ENCODE results near the gene TGM3. TPM values are rescaled to one million over a fixed set of nuclear protein-coding genes. Genes with fewer than 3 reads are reported as not detected.

The TGM3 gene
- total and polyA plus RNA-seq, 2 of the 4 experiments (the other 2 are of a cell fraction) = not detected

DNA sequence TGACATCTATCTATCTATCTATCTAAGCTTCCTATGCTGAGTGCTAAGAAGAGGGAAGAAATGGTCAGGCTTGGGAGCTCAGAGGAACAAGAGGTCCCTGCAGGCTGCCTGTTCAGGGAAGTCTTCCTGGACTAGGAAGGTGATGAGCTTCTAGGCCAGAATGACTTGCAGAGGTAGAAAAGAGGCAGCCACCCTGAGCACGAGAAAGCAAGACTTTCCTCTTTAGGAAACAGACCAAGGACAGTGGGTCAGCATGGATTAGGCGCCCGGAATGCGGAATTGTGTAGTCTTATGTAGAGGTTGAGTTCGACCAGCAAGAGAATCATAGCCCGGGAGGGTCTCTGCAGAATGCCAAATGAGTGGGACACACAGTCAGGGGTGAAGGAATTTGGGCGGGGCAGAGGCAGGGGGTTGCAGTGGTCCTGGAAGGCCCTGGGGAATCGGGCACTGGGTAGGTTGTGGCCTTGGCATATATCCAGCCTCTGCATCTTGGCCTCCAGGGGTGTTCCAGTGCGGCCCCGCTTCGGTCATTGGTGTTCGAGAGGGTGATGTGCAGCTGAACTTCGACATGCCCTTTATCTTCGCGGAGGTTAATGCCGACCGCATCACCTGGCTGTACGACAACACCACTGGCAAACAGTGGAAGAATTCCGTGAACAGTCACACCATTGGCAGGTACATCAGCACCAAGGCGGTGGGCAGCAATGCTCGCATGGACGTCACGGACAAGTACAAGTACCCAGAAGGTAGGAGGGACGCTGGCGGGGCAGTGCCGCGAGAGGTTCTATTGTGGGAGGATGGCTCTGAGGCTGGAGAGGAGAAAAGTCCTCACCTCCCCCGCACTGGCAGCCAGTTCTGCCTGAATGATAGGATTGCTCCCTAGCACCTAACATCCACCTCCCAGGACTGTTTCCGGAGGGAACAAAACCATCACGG, 32.1 kb downstream of the TGM3 start:
- H2BK5ac ChIP-seq (ENCODE audit: low read depth, low read length, poor library complexity, severe bottlenecking) = no peak overlapping the region
- H4K91ac ChIP-seq (ENCODE audit: insufficient read depth, low read depth, low read length) = no peak overlapping the region
- H4K8ac ChIP-seq (ENCODE audit: low read depth in 2 of 2, low read length in 2 of 2) = no peak overlapping the region
- no peak overlapping the region for H3K4me3 ChIP-seq (ENCODE audit: insufficient read depth, low read depth, low read length)
- no peak overlapping the region for H3K4ac ChIP-seq (ENCODE audit: low read depth, low read length)
- in situ Hi-C loops (cut with MboI; ENCODE audit: low sequenced_read_pairs) = no loop called here
- no peak overlapping the region for H2BK15ac ChIP-seq (ENCODE audit: low read depth, low read length)
- H3K4me1 ChIP-seq (ENCODE audit: control insufficient read depth, insufficient read depth, low read length) = no peaks in the 10 kb centered on the region
- H4K5ac ChIP-seq (ENCODE audit: low read depth, low read length) = no peak overlapping the region
- no peak overlapping the region for H2BK20ac ChIP-seq (ENCODE audit: low read depth, low read length)
- no peaks in the 10 kb centered on the region for H3K9me1 ChIP-seq (ENCODE audit: insufficient read depth, low read length)
- H3K27ac ChIP-seq (ENCODE audit: insufficient read depth, low read length) = no peak overlapping the region
- intact Hi-C loops (cut with micrococcal nuclease) = no loop called here
- no peak overlapping the region for H2BK120ac ChIP-seq (ENCODE audit: low read depth, low read length)
- ATAC-seq (ENCODE audit: low read depth) (no peak), DNase-seq (no peak)
- H2AK5ac ChIP-seq (ENCODE audit: low read depth, low read length) = no peak overlapping the region
- dilution Hi-C loops (cut with HindIII; ENCODE audit: low sequenced_read_pairs, unreplicated experiment) = no loop called here
- no peak overlapping the region for H3K18ac ChIP-seq (ENCODE audit: low read depth, low read length)
- H3K9me3 ChIP-seq (ENCODE audit: control insufficient read depth, insufficient read depth, low read length) = no peaks in the 10 kb centered on the region
- WGBS, 2 experiments (ENCODE audit: extremely low coverage in 2 of 2, insufficient read length in 1 of 2) = 75% methylated on average over 16 of the region's 30 CpGs; no CpG with 5 or more reads in 1 of the 2 experiments
- CTCF ChIA-PET = no interaction called here
- POLR2A ChIA-PET (ENCODE audit: unreplicated experiment) = no interaction called here
- no peaks in the 10 kb centered on the region for H3K36me3 ChIP-seq (ENCODE audit: control insufficient read depth, insufficient read depth, low read length)
- peak overlapping the region; percentile 58 for H2AFZ ChIP-seq (replicated peaks; ENCODE audit: low read length, poor library complexity)
- H3K9ac ChIP-seq (ENCODE audit: low read depth, low read length) = no peak overlapping the region
- H4K20me1 ChIP-seq (ENCODE audit: insufficient read depth, low read length) = no peaks in the 10 kb centered on the region
- no peaks in the 10 kb centered on the region for H3K79me1 ChIP-seq (ENCODE audit: low read depth in 1 of 2, low read length in 2 of 2)
- H3K27me3 ChIP-seq (ENCODE audit: control insufficient read depth, insufficient read depth, low read length) = peaks cover 4% of the 10 kb centered on the region
- H3K23ac ChIP-seq (ENCODE audit: low read depth, low read length) = no peak overlapping the region
- no TSS peak for BruUV-seq (replicated peaks)
- no peak overlapping the region for H2AK9ac ChIP-seq (replicated peaks; ENCODE audit: low read depth, low read length, poor library complexity)
- H3K4me2 ChIP-seq (ENCODE audit: low read depth, low read length) = no peak overlapping the region
- no peak overlapping the region for H3K14ac ChIP-seq (replicated peaks; ENCODE audit: low read depth, low read length)
- no peak overlapping the region for H3K56ac ChIP-seq (ENCODE audit: extremely low read depth, insufficient read depth, low read length)
- TF ChIP-seq CHD1 (IDR thresholded peaks at IDR 0.05; ENCODE audit: low read depth, low read length) (no peak), BHLHE40 (IDR thresholded peaks at IDR 0.05; ENCODE audit: low read depth, low read length) (no peak), MXI1 (IDR thresholded peaks at IDR 0.05; ENCODE audit: borderline replicate concordance, low read depth, low read length) (no peak), POLR2A (IDR thresholded peaks at IDR 0.05; ENCODE audit: low read depth, low read length) (no peak), ELK1 (IDR thresholded peaks at IDR 0.05; ENCODE audit: borderline replicate concordance, low read depth, low read length) (no peak), CTCF (conservative IDR thresholded peaks at IDR 0.05; ENCODE audit: low read depth, low read length) (no peak), RFX5 (IDR thresholded peaks at IDR 0.05; ENCODE audit: low read depth, low read length) (no peak), FOS (IDR thresholded peaks at IDR 0.05; ENCODE audit: low read depth, low read length) (no peak), RAD21 (IDR thresholded peaks at IDR 0.05; ENCODE audit: low read length) (no peak), MAZ (IDR thresholded peaks at IDR 0.05; ENCODE audit: borderline replicate concordance, low read depth, low read length) (no peak), SMC3 (IDR thresholded peaks at IDR 0.05; ENCODE audit: low read depth, low read length) (no peak), MAFK (IDR thresholded peaks at IDR 0.05; ENCODE audit: low read depth, low read length) (no peak), CEBPB (IDR thresholded peaks at IDR 0.05; ENCODE audit: low read depth, low read length) (no peak), RCOR1 (IDR thresholded peaks at IDR 0.05; ENCODE audit: insufficient replicate concordance, low read length) (no peak)
- TF ChIP-seq, protein P1, sequence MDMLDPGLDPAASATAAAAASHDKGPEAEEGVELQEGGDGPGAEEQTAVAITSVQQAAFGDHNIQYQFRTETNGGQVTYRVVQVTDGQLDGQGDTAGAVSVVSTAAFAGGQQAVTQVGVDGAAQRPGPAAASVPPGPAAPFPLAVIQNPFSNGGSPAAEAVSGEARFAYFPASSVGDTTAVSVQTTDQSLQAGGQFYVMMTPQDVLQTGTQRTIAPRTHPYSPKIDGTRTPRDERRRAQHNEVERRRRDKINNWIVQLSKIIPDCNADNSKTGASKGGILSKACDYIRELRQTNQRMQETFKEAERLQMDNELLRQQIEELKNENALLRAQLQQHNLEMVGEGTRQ (IDR thresholded peaks at IDR 0.05; ENCODE audit: low read depth, low read length) = no peak
